ENCODE results near the gene MTMR12.

MTMR12 gene

DNA sequence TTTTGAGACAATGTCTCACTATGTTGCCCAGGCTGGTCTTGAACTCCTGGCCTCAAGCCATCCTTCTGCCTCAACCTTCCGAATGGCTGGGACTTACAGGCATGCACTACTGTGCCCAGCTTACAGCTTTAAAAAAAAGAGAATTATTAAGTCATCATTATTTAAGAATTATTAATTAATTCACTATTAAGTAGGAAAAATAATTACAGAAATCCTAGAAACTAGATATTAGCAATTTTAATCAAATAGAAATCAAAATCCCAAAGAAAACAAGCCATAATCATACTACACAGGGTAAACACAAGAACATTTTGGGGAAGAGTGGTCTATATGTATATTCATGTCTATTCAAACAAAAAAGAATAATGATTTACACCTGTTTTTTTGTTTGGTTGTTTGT, 19.6 kb upstream of the MTMR12 start:
- H3K9ac ChIP-seq (ENCODE audit: low read depth, low read length): no peak overlapping the region
- no peaks in the 10 kb centered on the region for H4K20me1 ChIP-seq (ENCODE audit: insufficient read depth, low read length)
- TF ChIP-seq, protein P1, sequence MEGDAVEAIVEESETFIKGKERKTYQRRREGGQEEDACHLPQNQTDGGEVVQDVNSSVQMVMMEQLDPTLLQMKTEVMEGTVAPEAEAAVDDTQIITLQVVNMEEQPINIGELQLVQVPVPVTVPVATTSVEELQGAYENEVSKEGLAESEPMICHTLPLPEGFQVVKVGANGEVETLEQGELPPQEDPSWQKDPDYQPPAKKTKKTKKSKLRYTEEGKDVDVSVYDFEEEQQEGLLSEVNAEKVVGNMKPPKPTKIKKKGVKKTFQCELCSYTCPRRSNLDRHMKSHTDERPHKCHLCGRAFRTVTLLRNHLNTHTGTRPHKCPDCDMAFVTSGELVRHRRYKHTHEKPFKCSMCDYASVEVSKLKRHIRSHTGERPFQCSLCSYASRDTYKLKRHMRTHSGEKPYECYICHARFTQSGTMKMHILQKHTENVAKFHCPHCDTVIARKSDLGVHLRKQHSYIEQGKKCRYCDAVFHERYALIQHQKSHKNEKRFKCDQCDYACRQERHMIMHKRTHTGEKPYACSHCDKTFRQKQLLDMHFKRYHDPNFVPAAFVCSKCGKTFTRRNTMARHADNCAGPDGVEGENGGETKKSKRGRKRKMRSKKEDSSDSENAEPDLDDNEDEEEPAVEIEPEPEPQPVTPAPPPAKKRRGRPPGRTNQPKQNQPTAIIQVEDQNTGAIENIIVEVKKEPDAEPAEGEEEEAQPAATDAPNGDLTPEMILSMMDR (IDR thresholded peaks at IDR 0.05; ENCODE audit: borderline replicate concordance, extremely low read depth, low read length, poor library complexity, severe bottlenecking): no peak
- TF ChIP-seq EZH2 (IDR thresholded peaks at IDR 0.05; ENCODE audit: borderline replicate concordance, low read depth, low read length, severe bottlenecking): no peak
- no peaks in the 10 kb centered on the region for H3K4me1 ChIP-seq (ENCODE audit: insufficient read depth, low read length)
- H3K9me3 ChIP-seq (ENCODE audit: insufficient read depth, low read length, severe bottlenecking): peaks cover 3% of the 10 kb centered on the region
- no peak overlapping the region for H2AFZ ChIP-seq (ENCODE audit: low read depth, low read length)
- no peak overlapping the region for H3K4me3 ChIP-seq (ENCODE audit: low read depth in 1 of 2, low read length in 2 of 2)
- H3K27me3 ChIP-seq (ENCODE audit: insufficient read depth, low read length, poor library complexity): no peaks in the 10 kb centered on the region
- no peaks in the 10 kb centered on the region for H3K79me2 ChIP-seq (ENCODE audit: insufficient read depth, low read length)
- ATAC-seq (ENCODE audit: insufficient read depth, low read depth) (no peak), DNase-seq (no peak)
- no peak overlapping the region for H3K4me2 ChIP-seq (ENCODE audit: insufficient read depth, low read length)
- H3K36me3 ChIP-seq (ENCODE audit: insufficient read depth, low read length): no peaks in the 10 kb centered on the region
- no peak overlapping the region for H3K27ac ChIP-seq (ENCODE audit: low read length)

DNA sequence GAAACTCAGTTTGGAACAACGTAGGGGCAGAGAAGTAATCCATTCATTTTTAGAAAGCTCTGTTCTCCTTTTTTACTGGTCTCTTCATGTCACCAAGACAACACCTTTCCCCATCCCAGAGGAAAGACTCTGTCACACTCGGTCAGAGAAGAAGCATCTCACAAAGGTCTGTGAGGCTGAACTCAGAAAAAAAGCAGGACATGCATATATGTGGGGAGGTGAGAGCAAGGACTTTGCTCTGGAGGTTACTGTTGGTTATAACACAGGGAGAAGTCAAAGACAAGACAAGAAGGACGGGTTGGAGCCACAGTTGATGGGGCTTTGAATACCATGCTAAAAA, 19.2 kb upstream of the MTMR12 start:
- Histone ChIP-seq H3K4me3 (ENCODE audit: low read depth in 1 of 2, low read length in 2 of 2) (no peak overlapping the region), H3K9ac (ENCODE audit: low read depth, low read length) (no peak overlapping the region), H3K4me2 (ENCODE audit: insufficient read depth, low read length) (no peak overlapping the region), H4K20me1 (ENCODE audit: insufficient read depth, low read length) (no peaks in the 10 kb centered on the region), H3K36me3 (ENCODE audit: insufficient read depth, low read length) (no peaks in the 10 kb centered on the region), H3K9me3 (ENCODE audit: insufficient read depth, low read length, severe bottlenecking) (peaks cover under 1% of the 10 kb centered on the region), H3K4me1 (ENCODE audit: insufficient read depth, low read length) (no peaks in the 10 kb centered on the region), H3K27me3 (ENCODE audit: insufficient read depth, low read length, poor library complexity) (no peaks in the 10 kb centered on the region), H3K79me2 (ENCODE audit: insufficient read depth, low read length) (no peaks in the 10 kb centered on the region), H3K27ac (ENCODE audit: low read length) (no peak overlapping the region), H2AFZ (ENCODE audit: low read depth, low read length) (no peak overlapping the region)
- ATAC-seq (ENCODE audit: insufficient read depth, low read depth): no peak
- DNase-seq: no peak
- TF ChIP-seq, protein P1 (IDR thresholded peaks at IDR 0.05; ENCODE audit: borderline replicate concordance, extremely low read depth, low read length, poor library complexity, severe bottlenecking): no peak
- no peak for TF ChIP-seq EZH2 (IDR thresholded peaks at IDR 0.05; ENCODE audit: borderline replicate concordance, low read depth, low read length, severe bottlenecking)

DNA sequence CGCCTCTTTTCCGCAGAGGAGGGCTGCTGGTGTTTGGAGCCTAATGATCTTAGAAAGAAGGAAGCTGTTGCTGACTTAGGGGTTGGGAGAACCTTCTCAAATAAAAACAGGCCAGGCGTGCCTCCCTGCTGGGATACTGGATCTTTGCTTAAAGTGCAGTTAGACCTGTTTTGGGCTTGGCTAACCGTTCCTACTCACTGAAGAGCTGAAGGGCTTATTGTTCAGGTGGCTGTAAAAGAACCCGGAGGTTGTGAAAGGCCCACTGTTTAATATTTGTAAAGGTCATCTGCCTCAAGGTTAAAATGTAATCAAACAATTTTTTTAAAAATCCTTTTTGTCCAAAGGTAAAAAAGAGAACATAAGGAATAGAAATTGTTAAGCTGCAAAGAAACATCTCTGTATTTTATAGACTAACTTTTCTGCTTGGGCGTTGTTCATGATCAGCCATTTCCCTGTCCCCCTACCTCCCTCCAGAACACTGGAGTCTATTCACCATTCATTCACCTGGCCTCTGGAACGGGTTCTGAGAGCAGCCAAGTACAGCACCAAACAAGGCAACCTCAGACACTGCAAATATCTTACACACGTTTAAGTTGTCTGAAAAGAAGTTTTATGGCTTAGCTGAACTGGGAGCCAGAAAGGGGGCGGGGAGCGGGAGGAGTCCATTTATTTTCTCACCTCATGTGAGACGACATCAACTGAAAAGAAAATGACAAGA, 18.6 kb upstream of the MTMR12 start:
- H3K27ac ChIP-seq (ENCODE audit: low read length): no peak overlapping the region
- H3K79me2 ChIP-seq (ENCODE audit: insufficient read depth, low read length): no peaks in the 10 kb centered on the region
- no peaks in the 10 kb centered on the region for H3K36me3 ChIP-seq (ENCODE audit: insufficient read depth, low read length)
- ATAC-seq (ENCODE audit: insufficient read depth, low read depth) (no peak), DNase-seq (no peak)
- no peaks in the 10 kb centered on the region for H3K9me3 ChIP-seq (ENCODE audit: insufficient read depth, low read length, severe bottlenecking)
- TF ChIP-seq EZH2 (IDR thresholded peaks at IDR 0.05; ENCODE audit: borderline replicate concordance, low read depth, low read length, severe bottlenecking): no peak
- TF ChIP-seq, protein P1 (IDR thresholded peaks at IDR 0.05; ENCODE audit: borderline replicate concordance, extremely low read depth, low read length, poor library complexity, severe bottlenecking): no peak
- no peaks in the 10 kb centered on the region for H3K4me1 ChIP-seq (ENCODE audit: insufficient read depth, low read length)
- H4K20me1 ChIP-seq (ENCODE audit: insufficient read depth, low read length): no peaks in the 10 kb centered on the region
- no peak overlapping the region for H3K4me2 ChIP-seq (ENCODE audit: insufficient read depth, low read length)
- no peak overlapping the region for H3K4me3 ChIP-seq (ENCODE audit: low read depth in 1 of 2, low read length in 2 of 2)
- no peaks in the 10 kb centered on the region for H3K27me3 ChIP-seq (ENCODE audit: insufficient read depth, low read length, poor library complexity)
- no peak overlapping the region for H3K9ac ChIP-seq (ENCODE audit: low read depth, low read length)
- no peak overlapping the region for H2AFZ ChIP-seq (ENCODE audit: low read depth, low read length)
